ENCODE measurements around the gene ZSCAN21.

ZSCAN21 gene

GRCh38 chr7:100079024-100079560 is 29.5 kb downstream of the ZSCAN21 start:
- DNase-seq, result no peak

- DNase-seq, result no peak
These were observed 31.4 kb downstream of the ZSCAN21 start for GRCh38 chr7:100080907-100081534.

DNA sequence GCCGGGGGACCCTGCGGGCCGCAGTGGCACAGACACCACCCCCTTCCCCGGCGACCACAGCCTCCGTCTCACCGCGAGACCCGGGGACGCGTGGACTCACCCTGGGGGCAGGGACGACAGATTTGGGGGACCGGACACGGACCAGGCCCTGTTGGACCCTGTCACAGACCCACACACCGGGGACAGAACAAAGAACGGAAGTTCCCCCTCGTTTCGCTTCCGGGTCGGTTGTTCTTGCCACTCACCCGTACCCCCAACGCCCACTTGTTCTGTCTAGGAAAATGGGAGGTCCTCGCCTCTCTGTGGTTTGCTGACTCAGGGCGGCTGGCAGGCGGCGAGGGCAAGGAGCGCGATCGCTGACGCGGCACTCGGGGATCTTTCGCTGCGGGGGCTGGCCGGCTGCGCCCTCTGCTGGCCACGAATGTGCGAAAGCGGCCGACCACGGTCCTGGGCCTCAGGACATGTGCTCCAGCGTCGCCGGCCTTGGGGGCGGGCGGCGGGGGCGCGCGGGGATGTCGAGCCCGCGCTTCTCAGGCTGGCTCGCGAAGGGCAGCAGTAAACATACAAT is 32.0 kb downstream of the ZSCAN21 start, which contains the start of gene ZNF3:
Gene ZNF3 (minus strand): TSS at position 189 of the 568 bp plus-strand sequence. CDS start 4,366 bp downstream, outside the sequence.
- peak; percentile 99 for DNase-seq

DNA sequence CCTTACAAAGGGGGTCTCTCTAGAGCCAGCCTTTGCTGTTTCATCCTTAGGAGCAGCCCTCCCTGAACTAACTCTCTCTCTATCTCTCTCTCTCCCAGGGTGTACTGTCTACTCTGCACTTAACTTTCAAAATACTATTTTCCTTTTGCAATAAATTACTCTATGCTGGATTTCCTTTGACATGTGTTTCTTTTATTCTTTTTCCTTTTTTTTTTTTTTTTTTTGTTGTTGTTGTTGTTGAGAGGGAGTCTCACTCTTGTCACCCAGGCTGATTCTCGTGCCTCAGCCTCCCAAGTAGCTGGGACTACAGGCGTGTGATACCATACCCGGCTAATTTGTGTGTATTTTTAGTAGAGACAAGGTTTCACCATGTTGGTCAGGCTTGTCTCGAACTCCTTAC is 33.4 kb downstream of the ZSCAN21 start:
- no peak for DNase-seq

DNA sequence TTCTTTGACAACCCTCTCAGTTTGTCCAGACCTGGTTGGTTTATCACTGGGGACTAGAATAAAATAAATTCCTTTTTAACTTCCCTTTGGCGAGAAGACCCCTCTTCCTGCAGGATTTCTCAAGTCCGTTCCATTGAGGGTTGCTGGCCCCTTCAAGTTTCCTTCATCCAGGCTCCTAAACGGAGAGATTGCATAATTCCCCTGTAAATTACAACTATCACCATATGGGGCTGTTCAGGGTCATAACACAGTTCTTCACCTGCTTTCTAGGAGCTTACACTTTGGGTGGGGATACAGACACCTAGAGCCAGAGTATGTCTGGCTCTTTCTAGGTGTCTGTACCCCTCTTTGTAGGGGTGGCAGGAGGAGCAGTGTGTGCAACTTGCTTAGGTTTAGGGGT is 35.9 kb downstream of the ZSCAN21 start:
- no peak for DNase-seq

DNA sequence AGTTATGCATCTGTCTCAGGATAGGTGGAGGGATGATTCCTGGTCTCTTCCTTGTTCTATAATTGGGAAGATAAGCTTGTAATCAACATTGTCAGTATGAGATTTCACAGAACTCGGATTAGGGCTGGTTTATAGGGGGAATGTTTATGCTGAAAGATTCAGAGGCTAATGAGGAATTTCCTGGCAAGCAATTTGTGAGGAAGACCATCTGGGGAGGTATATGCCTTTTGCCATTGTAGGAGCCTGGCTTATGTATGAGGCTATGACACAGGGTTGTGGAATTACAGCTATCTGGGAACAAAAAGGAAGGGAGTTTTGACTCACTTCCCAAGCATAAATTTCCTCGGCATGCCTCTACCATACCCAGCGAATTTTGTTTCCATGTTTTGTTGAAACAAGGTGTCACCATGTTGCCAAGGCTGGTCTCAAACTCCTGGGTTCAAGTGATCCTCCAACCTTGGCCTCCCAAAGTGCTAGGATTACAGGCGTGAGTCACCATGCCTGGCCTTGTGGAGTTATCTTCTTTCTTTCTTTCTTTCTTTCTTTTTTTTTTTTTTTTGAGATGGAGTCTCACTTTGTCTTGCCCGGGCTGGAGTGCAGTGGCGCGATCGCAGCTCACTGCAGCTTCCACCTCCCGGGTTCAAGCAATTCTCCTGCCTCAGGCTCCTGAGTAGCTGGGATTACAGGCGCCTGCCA is 37.6 kb downstream of the ZSCAN21 start:
- peak; percentile 97 for DNase-seq

DNA sequence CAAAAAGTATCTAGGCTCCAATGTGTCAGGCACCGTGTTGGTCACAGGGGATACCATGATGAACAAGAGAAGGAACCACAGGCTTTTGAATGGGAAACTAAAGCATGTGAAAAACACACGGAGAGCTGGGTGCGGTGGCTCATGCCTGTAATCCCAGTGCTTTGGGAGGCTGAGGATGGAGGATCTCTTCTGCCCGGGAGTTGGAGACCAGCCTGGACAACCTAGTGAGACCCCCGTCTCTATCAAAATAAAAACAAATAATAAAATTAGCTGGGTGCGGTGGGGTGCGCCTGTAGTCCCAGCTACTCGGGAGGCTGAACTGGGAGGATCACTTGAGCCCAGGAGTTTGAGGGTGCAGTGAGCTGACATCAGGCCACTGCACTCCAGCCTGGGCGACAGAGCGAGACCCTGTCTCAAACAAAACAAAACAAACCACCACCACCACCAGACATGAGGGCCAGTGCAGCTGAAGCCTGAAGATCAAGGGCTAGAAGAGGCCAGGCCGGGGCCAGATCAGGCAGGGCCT is 38.6 kb downstream of the ZSCAN21 start:
- no peak for DNase-seq

- peak; percentile 85 for DNase-seq
These were observed 39.3 kb downstream of the ZSCAN21 start, which contains the start of gene COPS6 for GRCh38 chr7:100088621-100089457. Gene COPS6, plus strand, starts transcription at chr7:100088969. Its CDS starts 22 bp downstream, at chr7:100088991.

DNA sequence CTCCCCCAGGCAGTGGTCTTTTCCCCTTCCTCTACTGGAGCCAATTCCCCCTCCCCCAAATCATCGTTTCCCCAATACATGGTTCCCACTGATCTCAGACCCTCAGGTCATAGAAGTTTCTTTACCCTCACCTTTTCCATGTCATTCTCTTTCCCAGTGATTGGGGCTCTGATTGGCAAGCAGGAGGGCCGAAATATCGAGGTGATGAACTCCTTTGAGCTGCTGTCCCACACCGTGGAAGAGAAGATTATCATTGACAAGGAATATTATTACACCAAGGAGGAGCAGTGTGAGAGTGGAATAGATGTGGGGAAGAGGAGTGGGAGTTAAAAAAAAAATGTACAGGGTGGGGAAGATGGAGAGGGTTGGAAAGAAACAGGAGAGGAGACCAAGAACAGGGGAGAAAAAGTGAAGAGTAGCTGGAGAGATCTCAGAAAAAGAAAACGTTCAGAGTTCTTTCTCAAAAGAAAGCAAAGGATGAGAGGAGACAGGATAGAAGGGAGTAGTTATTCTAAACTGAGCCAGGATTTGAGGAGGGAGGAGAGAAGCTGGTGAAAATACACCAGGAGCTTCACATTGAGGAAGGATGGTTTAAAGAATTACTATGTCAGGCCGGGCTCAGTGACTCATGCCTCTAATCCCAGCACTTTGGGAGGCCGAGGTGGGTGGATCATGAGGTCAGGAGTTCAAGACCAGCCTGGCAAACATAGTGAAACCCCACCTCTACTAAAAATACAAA is 40.1 kb downstream of the ZSCAN21 start:
- no peak for DNase-seq

- DNase-seq, result no peak
These were observed 41.2 kb downstream of the ZSCAN21 start for GRCh38 chr7:100090527-100091410.

DNA sequence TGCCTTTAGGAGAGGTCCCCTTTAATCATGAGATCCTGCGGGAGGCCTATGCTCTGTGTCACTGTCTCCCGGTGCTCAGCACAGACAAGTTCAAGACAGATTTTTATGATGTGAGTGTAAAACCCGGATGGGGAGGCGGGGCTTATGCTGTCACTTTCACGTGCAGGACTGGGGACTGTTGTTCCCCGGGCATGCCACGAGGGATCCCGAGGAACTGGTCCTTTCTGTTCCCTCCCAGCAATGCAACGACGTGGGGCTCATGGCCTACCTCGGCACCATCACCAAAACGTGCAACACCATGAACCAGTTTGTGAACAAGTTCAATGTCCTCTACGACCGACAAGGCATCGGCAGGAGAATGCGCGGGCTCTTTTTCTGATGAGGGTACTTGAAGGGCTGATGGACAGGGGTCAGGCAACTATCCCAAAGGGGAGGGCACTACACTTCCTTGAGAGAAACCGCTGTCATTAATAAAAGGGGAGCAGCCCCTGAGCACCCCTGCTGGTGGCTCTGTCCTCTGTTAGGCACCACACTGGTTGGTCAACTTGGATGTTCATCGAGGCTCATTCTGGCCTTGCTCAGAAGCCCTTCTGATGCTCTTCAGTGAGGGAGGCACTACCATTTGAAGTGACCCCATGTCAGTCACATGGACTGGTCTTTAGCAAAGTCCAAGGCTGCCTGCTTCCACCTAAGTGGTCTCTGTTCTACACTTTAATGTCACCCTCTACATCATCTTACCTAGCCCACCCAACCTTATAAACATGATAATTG is 42.0 kb downstream of the ZSCAN21 start:
- no peak for DNase-seq

DNA sequence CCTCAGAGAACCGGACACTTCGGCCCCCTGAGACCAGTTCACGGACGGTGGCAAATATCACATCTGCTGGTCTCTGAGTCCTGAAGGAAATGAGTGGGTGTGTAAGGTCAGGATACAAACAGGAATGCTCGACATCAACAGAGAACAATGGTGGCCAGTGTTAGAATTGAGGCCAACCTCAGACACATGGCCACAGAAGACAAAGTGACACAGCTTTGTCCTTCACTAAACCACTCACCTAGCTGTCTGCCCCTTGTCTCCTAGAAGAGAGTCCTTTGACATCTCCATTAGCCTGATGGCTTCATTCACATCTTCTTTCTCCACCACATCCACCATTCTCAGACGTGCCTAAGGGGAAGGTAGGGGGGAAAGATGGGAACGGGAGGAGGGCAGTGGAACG is 43.5 kb downstream of the ZSCAN21 start:
- no peak for DNase-seq

DNA sequence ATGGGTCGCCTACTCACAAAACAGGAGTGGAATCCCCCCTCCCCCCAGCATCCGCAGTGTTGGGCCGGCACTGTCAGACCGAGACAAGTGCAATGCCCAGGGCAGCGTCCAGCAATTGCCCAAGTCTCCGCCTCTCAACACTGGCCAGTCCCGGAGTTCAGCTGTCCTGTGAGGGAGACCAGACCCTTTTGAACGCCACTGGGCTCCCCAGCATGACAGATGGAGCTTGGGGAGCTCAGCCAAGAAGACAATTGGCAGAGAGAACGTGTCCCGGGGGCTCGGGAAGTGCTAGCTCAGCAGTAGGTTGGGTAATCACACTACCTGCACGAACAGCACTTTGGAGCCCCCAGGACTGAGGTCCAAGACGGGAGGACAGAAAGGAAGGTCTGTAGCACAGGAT is 43.9 kb downstream of the ZSCAN21 start:
- DNase-seq, result no peak

DNA sequence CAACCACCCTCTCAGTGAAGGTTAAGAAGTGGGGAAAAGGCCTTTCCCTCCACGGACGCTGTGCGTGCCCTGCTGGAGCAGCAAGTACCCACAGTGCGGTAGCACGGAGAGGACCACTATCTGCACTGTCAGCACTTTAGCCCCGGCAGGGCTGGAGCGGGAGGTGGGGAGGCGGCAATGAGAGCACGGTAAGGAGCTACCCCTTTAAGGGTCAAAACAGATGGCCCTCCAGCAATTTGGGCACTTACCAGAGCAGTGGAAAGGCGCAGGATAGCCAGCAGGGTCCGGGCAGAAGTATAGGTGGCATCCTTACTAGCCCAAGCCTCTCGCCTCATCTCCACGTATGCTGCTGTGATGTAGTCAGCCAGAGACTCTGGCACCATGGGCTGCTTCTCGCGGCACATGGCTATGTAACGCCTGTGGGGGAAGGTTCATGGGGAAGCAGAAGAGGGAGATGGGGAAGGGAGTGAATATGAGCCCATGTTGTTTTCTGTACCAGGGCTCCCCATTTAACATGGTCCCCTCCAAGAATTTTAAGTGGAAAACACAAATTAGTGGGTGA is 44.4 kb downstream of the ZSCAN21 start:
- DNase-seq, result no peak

GRCh38 chr7:100095289-100095688 is 45.7 kb downstream of the ZSCAN21 start:
- DNase-seq, result no peak

DNA sequence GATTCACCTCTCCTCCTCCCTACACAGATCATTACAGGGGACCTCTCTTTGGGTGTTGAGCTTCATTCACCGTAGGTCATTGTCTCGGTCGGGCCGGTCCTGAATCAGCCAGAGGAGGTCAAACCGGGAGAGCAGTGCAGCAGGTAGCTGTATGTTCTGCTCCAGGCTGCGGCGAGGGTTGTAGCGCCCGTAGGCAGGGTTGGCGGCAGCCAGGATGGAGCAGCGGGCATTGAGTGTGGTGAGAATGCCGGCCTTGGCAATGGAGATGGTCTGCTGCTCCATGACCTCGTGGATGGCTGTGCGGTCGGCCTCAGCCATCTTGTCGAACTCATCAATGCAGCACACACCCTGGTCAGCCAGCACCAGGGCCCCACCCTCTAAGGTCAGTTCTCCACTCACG is 46.1 kb downstream of the ZSCAN21 start:
- no peak for DNase-seq

DNA sequence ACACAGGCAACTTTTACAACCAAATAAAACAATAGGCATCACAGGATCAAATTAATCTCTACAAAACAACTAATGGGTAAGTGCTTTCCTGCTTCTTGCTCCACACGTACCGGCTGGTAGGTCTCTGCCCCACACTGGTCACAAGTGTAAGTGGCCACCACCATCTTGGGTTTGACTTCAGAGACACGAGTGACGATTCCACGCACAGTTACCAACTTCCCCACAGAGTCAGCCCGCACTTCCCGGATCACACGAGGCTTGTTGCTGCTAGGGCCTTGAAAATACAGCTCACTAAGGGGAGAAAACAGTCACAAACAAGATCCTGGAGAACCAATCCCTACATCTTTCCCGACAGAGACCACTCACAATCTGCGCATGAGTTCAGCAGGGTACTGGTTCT is 49.3 kb downstream of the ZSCAN21 start:
- no peak for DNase-seq

DNA sequence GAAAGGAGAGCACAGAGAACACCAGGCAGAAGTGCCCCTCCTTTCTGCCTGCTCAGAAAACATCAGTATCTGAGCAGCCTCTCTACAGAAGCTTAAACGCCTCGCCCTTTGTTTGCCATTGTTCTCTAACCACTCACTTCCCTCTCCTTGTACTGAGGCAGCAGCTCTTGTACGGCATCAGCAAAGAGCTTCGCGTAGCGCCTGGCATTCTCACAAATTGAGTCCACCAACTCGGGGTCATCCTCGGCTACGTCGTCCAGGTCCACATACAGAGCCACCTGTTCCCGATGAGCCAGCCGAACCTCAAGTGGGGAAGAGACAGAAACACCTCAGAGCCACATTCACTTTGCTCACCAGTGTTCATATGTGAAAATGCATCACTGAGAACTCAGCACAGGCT is 49.9 kb downstream of the ZSCAN21 start:
- no peak for DNase-seq

- DNase-seq, result peak; percentile 98
These were observed 50.9 kb downstream of the ZSCAN21 start for GRCh38 chr7:100100420-100101015.
